M059J (cell line): ENCODE measurements around the gene KRTAP2-2. TPM values are rescaled to one million over a fixed set of nuclear protein-coding genes. Genes with fewer than 3 reads are reported as not detected.
"Not testable (repeated sequence)": the region's sequence is repeated elsewhere in the genome, so short reads cannot be mapped to it uniquely, and the experiment has no call there.

Experiments
- DNase-seq: peaks from one replicate; pipeline ENCODE4 v3.0.0-alpha.2; 2012; ENCODE audit warnings: low read depth
- total RNA-seq: library from RNA; depleted of rRNA; stranded (reverse); fragments of >200 nt; shearing (Covaris generic); gene quantifications from 2 replicates; pipeline ENCODE4 v1.2.3, GENCODE V29; 2014

The KRTAP2-2 gene
- total RNA-seq, 1 experiment from 2014 or later: not detected

- DNase-seq: not testable (repeated sequence)
Observed at GRCh38 chr17:41065016-41065689, 10.1 kb upstream of the KRTAP2-2 start.

- DNase-seq: peak; percentile 49
Observed at GRCh38 chr17:41064301-41064700, 9.3 kb upstream of the KRTAP2-2 start.

GRCh38 chr17:41063449-41063848, 8.4 kb upstream of the KRTAP2-2 start:
- DNase-seq: peak; percentile 61

GRCh38 chr17:41061964-41062363, 6.9 kb upstream of the KRTAP2-2 start:
- peak; percentile 94 for DNase-seq

- peak; percentile 97 for DNase-seq
Observed at GRCh38 chr17:41060052-41060604, 5.1 kb upstream of the KRTAP2-2 start, which contains the start of gene KRTAP2-3. TSS of gene KRTAP2-3 (minus strand) at chr17:41060114. CDS start at chr17:41060050, 64 bp downstream.

GRCh38 chr17:41059276-41060051, 4.4 kb upstream of the KRTAP2-2 start:
- peak; percentile 92 for DNase-seq

- DNase-seq: peak; percentile 58
Observed at GRCh38 chr17:41058741-41059140, 3.7 kb upstream of the KRTAP2-2 start.

- no peak for DNase-seq
Observed at GRCh38 chr17:41057547-41057946, 2.5 kb upstream of the KRTAP2-2 start.

- DNase-seq: not testable (repeated sequence)
Observed at GRCh38 chr17:41054556-41054955, 474 bp downstream of the KRTAP2-2 start.

- DNase-seq: no peak
Observed at GRCh38 chr17:41054025-41054424, 1.0 kb downstream of the KRTAP2-2 start.

- peak; percentile 79 for DNase-seq
Observed at GRCh38 chr17:41052566-41052965, 2.5 kb downstream of the KRTAP2-2 start.

GRCh38 chr17:41049110-41049509, 5.9 kb downstream of the KRTAP2-2 start:
- peak; percentile 96 for DNase-seq

GRCh38 chr17:41048441-41048840, 6.6 kb downstream of the KRTAP2-2 start:
- peak; percentile 94 for DNase-seq

- not testable (repeated sequence) for DNase-seq
Observed at GRCh38 chr17:41046735-41047465, 8.1 kb downstream of the KRTAP2-2 start, which contains the start of gene KRTAP2-1. TSS of gene KRTAP2-1 (minus strand) at chr17:41047316. CDS start at chr17:41047267, 49 bp downstream.

- DNase-seq: no peak
Observed at GRCh38 chr17:41042953-41043352, 12.1 kb downstream of the KRTAP2-2 start.

GRCh38 chr17:41040783-41041571, 14.1 kb downstream of the KRTAP2-2 start, which contains the start of gene KRTAP1-1:
TSS of gene KRTAP1-1 (minus strand) at chr17:41041450. CDS start at chr17:41041397, 53 bp downstream.
- not testable (repeated sequence) for DNase-seq

- DNase-seq: no peak
Observed at GRCh38 chr17:41037853-41038350, 17.1 kb downstream of the KRTAP2-2 start.

GRCh38 chr17:41034346-41034935, 20.6 kb downstream of the KRTAP2-2 start, which contains the start of gene KRTAP1-3:
TSS of gene KRTAP1-3 (minus strand) at chr17:41034874. CDS start at chr17:41034821, 53 bp downstream.
- DNase-seq: not testable (repeated sequence)

- DNase-seq: no peak
Observed at GRCh38 chr17:41029633-41030245, 25.3 kb downstream of the KRTAP2-2 start, which contains the start of gene KRTAP1-4. TSS of gene KRTAP1-4 (minus strand) at chr17:41030195. CDS start at chr17:41030078, 117 bp downstream.
